NCI-H226 (cell line): ENCODE results near the gene COL5A2.

Experiments used
- DNase-seq: peaks from one replicate; pipeline ENCODE4 v3.0.0-alpha.2; 2015

Gene COL5A2

DNA sequence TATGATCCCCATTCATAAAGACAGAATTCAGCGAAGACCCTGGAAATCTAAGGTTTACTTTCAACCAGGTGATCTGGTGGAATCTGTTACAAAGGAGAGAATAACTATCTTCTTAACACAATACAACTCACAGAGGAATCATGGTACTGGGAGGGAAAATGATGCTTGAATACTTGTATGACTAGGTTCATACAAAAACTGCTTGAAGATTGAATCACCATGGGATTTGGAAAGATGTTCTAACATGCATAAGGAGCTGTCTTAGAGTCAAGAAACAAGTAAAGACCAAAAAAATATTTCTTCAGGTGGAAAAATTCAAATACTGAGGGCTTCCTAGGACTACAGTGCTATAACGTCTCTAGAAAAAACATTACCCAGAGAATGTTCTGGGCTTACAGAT, 32.2 kb downstream of the COL5A2 start:
- no peak for DNase-seq

DNA sequence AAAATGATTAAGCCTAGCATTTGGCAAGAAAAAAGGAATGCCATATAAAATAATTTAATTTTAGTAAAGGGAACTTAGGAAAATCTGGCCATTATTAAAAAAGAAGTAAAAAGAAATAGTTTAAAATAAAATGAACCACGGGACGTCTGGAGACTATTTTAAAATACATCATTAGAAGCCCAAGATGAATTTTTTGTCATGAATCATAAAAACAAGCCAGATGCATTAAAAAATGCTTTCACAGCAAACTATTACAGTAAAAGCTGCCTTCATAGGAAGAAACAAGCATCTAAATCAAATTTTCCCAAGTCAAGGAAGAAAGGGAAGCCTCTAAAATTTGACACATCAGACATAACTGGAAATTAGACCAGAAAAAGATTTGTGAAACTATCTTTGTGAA, 33.0 kb downstream of the COL5A2 start:
- no peak for DNase-seq

DNA sequence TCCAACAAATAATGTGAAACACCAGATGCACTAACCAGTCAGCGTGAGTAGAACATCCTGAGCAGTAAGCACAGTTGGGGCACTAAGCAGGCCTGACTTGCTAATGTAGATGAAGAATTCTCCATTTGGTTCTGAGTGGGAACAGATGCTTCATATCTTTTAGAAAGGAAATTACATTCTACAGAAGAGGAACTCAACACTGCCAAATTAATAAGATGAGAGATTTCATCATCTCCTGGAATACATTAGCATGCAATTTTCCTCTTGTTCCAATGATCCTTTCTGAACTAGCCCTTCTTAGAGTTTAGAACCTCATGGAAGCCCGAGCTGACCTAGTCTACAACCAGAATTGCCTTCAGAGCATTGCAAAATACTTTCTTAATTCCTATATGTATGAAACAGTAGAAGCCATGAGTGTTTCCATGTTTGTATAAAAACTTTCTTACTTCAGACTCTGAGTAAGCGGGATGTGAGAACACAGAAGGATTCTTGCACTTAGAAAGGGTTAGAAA, 34.8 kb downstream of the COL5A2 start:
- no peak for DNase-seq

DNA sequence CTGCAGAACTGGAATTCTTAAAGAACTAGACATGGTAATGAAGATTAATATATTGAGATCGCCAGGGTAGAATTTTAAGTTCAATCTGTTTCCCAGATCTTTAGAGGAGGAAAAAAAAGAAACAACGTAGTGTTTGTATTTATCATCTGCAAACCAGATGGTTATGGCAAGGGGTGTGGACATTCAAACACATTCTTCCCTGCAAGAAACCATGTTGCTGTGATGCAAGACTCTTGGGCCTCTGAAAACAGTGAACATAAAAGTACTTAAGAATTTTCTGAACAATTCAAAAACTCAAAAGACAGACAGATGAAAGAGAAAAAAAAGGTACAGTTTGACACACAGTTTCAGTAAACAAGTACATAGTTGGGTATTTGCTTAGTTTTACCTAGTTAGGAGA, 35.6 kb downstream of the COL5A2 start:
- DNase-seq, result no peak

DNA sequence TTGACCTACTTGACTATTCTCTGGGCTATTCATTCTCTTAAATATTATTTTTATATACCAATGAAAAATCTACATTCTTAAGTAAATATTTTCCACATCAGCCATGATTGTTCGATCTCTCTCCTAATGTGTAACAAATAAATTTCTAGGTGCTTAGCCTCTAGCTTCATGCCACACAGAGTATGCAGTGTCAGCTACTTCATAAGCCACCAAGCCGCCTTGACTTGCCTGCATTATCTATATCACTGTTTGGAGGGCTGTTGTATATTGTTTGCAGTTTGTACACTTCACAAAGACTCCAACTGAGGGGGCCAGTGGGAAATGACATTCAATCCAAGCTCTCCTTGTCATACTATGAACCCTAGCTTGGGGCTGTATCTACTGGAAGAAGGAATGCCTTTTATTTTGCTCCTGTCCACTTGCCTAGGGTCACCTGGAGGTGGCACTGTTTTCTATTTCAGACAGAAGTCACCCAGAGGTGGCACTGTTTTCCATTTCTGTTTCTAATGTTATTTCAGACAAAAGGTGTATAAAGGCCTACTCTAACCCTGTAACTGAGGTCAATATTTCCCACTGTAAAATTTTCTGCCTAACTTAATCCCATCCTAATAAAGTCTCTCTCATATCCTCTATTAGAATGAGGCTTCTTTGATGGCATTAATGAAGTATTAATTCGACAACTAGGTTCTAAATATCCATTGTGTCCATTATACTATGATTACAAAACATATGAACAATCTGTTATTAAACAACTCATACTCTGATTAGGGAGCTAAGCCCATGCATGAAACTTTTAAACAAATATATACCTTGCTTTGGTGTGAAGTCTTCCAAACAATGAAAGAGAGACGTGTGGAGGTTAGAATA, 36.4 kb downstream of the COL5A2 start:
- DNase-seq, result peak; percentile 24

- no peak for DNase-seq
Observed at GRCh38 chr2:189138800-189139199, 40.8 kb downstream of the COL5A2 start.

- no peak for DNase-seq
Observed at GRCh38 chr2:189137519-189137918, 42.0 kb downstream of the COL5A2 start.

DNA sequence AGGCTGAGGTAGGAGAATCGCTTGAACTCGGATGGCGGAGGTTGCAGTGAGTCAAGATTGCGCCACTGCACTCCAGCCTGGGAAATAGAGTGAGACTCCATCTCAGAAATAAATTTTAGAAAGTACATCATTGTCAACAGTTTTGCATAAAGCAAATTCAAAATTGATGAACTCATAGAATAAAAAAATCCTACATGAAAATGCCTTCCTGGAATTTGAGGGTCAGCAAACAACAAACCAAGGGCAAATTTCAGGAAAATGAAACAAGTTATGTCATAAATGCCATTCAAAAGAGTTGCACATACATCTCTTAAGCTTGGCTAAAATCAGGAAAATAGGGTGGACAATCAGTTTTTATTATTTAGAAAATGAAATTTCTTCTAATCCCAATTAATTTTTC, 45.1 kb downstream of the COL5A2 start:
- DNase-seq, result no peak

- DNase-seq, result no peak
Observed at GRCh38 chr2:189131991-189132390, 47.6 kb downstream of the COL5A2 start.

GRCh38 chr2:189129971-189130370, 49.6 kb downstream of the COL5A2 start:
- peak; percentile 77 for DNase-seq

- no peak for DNase-seq
Observed at GRCh38 chr2:189128970-189129369, 50.6 kb downstream of the COL5A2 start.

DNA sequence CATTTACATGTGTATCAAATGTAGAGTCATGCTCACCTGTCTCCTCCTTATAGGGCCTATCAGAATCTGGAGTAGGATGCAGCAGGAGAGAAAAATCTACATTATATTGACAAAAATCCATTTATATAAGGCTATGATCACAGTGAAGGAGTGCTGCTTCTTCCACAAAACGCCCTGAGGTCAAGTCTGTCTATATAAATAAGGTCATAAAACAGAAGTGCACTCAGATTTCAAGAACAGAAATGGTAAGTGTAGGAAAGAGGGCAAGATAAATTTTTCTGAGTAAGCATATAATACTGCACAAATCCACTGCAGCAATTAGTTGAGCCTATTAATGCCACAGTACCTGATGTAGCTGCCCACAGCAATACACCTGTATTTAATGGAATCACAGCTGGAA, 51.8 kb downstream of the COL5A2 start:
- DNase-seq, result no peak

DNA sequence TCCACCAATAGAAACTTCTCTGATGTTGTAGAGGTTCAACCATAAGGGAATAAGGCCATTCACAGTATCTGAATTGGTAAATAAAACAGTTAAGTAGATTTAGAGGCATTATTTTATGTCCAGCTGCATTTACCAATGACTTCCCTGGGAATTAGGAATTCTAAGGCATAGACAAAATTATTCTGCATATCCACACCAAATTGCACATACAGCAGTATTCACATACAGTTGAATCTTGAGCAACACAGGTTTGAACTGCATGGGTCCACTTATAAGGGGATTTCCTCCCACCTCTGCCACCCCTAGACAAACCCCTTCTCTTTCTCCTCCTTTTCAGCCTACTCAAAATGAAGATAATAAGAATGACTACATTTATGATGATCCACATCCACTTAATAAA, 54.4 kb downstream of the COL5A2 start:
- no peak for DNase-seq

DNA sequence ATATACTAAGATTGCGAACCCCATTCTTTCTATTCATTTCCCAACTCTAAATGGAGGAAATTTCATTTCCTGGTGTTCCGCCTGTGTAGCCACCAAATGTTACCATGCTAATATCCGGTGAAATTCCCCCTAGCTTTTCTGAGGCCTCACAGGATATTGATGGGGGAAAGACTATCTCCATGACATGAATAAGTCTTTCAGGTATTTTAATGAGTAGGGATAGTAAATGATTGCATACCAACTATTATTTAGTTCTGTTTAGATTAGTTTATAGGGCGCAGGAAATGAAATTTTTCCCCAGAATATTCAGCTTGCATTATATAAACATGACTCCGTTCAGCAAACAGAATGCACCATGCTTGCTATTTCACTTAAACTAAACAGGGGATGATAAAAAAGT, 55.4 kb downstream of the COL5A2 start:
- DNase-seq, result no peak

- DNase-seq, result no peak
Observed at GRCh38 chr2:189118386-189118785, 61.2 kb downstream of the COL5A2 start.

DNA sequence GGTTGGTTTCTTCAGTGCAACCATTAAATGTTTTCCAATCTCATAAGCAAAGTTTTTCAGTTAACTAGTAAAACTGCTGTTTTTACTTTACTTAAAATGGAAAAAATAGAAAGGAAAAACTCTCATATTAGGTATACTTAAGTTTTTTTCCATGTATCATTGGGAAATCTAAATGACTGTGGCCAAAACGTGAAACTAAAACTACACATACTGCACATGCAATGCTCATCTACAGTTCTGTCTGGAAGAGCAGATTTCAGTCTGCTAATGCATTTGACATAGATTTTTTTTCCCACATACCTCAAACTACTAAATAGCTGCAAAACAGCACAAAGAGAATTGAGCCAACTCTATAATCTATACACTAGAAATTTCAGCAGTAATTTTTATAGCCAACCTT, 62.6 kb downstream of the COL5A2 start:
- DNase-seq, result no peak

GRCh38 chr2:189116087-189116486, 63.5 kb downstream of the COL5A2 start:
- DNase-seq, result no peak

GRCh38 chr2:189115126-189115525, 64.4 kb downstream of the COL5A2 start:
- DNase-seq, result no peak

GRCh38 chr2:189113963-189114362, 65.6 kb downstream of the COL5A2 start:
- DNase-seq, result no peak

DNA sequence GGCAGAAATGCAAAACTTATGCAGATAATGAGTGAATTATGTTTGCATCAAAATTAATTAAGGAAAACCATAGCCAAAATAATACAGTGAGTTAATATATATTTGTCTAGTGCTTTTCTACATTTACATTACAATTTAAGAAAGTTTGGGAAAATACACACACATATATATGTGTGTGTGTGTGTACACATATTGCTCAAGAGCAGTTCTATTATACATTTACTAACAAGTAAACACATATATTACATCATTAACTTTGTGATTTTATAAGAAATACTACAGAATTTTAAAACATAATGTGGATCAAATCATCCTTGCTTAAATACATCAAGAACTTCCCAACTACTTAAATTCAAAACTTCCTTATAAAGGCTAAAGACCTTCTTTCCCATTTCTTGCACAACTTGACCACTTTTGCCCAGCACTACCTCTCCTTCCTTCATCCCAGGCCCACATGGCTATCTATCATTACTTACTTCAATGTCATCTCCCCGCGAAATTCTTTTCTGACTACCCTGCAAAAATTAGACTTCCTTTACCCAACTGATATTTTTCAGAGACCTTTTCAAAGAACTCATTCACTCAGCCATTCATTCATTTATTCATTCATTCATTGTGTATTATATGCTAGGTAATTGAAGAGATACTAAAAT, 68.4 kb downstream of the COL5A2 start:
- peak; percentile 15 for DNase-seq

DNA sequence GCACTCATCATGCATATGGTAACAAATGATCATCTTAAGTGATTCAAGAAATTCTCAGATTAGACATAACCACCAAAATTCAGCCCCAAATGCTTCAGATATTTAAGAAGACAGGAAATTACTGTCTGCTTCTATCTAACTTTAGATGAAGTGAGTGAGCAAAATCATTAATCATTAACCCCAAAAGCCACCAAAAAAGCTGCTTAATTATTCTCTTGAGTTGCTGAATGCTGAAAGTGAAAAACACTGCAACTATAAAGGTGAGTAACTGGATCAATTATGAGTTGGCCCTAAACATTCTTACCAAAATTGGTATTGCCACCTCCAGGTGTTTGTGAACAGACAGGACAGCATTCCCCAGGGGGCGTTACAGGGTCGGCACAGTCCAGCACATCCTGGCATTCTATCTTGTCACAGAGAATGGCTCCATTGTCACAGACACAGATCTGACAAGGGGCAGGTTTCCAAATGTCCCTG, 69.6 kb downstream of the COL5A2 start:
- peak; percentile 19 for DNase-seq

DNA sequence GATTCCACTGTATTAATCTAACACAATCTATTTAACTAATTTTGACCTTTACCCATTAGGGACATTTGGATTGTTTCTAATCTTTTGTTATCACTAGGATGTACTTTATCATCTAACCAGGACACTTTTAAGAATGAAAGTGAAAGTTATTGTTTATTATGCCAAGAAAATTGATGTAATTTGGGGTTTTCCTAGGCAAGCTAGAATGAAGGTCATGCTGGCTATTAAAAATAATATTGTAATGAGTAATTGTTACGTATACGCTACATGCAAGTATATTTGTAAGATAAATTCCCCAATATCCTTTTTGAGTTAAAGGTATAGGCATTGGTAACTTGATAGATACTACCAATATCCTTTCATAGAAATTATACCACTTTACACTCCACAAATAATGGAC, 74.6 kb downstream of the COL5A2 start:
- peak; percentile 9 for DNase-seq

DNA sequence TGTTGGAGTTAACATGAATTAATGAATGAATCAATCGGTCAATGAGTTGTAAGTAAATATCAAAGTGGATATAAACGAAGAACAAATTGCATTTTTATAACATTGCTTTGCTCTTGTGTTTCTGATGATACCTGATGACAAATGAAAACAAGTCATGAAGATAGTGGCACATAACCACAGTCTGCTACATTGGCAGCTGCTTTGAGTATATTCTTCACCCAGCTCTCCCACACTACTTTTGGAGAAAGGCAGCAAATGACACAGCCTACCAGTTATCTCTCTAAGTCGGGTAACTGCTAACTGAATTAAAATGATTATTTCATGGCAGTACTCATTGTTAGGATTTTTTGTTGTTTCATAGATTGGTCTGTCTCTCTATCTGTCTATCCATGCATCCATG, 76.8 kb downstream of the COL5A2 start:
- DNase-seq, result no peak

GRCh38 chr2:189097934-189098333, 81.6 kb downstream of the COL5A2 start:
- DNase-seq, result no peak
